HFF-Myc (cell line): ENCODE data around the gene ABCC6.

ENCODE experiments used
- DNase-seq: peaks from one replicate; pipeline ENCODE4 v3.0.0-alpha.2; 2011; ENCODE audit warnings: low read depth; ENCODE audit errors: extremely low read depth
- H3K4me3 ChIP-seq: replicated peaks from 2 replicates; pipeline ENCODE4 v1.5.1; 2011; ENCODE audit warnings: low read depth, mild to moderate bottlenecking, control low read depth, low read length
- CTCF ChIP-seq: IDR thresholded peaks from 2 replicates; pipeline ENCODE4 v1.5.1; 2012; ENCODE audit warnings: mild to moderate bottlenecking, low read depth, low read length, control low read depth; ENCODE audit errors: missing control alignments

Gene ABCC6

GRCh38 chr16:16139061-16139460 is 84.2 kb downstream of the ABCC6 start:
- no peak for TF ChIP-seq CTCF
- DNase-seq = no peak
- no peak overlapping the region for H3K4me3 ChIP-seq

GRCh38 chr16:16138034-16138635 is 85.2 kb downstream of the ABCC6 start:
- no peak for TF ChIP-seq CTCF
- no peak overlapping the region for H3K4me3 ChIP-seq
- DNase-seq = no peak

GRCh38 chr16:16137110-16137509 is 86.2 kb downstream of the ABCC6 start:
- TF ChIP-seq CTCF = no peak
- H3K4me3 ChIP-seq = no peak overlapping the region
- no peak for DNase-seq

GRCh38 chr16:16136588-16136987 is 86.7 kb downstream of the ABCC6 start:
- no peak for TF ChIP-seq CTCF

GRCh38 chr16:16133943-16134604 is 89.2 kb downstream of the ABCC6 start:
- no peak for DNase-seq
- no peak overlapping the region for H3K4me3 ChIP-seq
- TF ChIP-seq CTCF = no peak

More at GRCh38 chr16:16136588-16136987, 86.7 kb downstream of the ABCC6 start:
- no peak for DNase-seq
- H3K4me3 ChIP-seq = no peak overlapping the region

- no peak for DNase-seq
- no peak overlapping the region for H3K4me3 ChIP-seq
- no peak for TF ChIP-seq CTCF
Observed at GRCh38 chr16:16131659-16132058, 91.6 kb downstream of the ABCC6 start.
